ENCODE data around the gene TBC1D4. TPM values are rescaled to one million over a fixed set of nuclear protein-coding genes. Genes with fewer than 3 reads are reported as not detected.
A peak's percentile ranks its signal among the peaks of the same experiment; 100 is the strongest.

The TBC1D4 gene
- total RNA-seq, 1 experiment from 2014 or later = 177 TPM

GRCh38 chr13:75385708-75386083, 96.3 kb downstream of the TBC1D4 start:
- no TSS peak for BruUV-seq (replicated peaks)
- Mint-ChIP-seq H3K4me1 (ENCODE audit: low read depth, unreplicated experiment) (peaks cover 41% of the 10 kb centered on the region), H3K27me3 (ENCODE audit: insufficient read depth, unreplicated experiment) (no peaks in the 10 kb centered on the region), H3K4me3 (ENCODE audit: unreplicated experiment) (peak overlapping the region; percentile 67), H3K27ac (ENCODE audit: unreplicated experiment) (peak overlapping the region; percentile 93), H3K36me3 (ENCODE audit: insufficient read depth, unreplicated experiment) (peaks cover 54% of the 10 kb centered on the region), H3K9me3 (ENCODE audit: unreplicated experiment) (no peaks in the 10 kb centered on the region)
- peaks cover 77% of the 10 kb centered on the region for H3K4me1 ChIP-seq
- peak overlapping the region; percentile 6; the same call in 1 of the 2 replicates for H3K4me3 ChIP-seq (ENCODE audit: low read depth, low read length)
- TF ChIP-seq CTCF (IDR thresholded peaks at IDR 0.05; ENCODE audit: insufficient read depth in 1 of 2, low read depth in 1 of 2, low read length in 1 of 2, severe bottlenecking in 1 of 2, unreplicated experiment in 1 of 2) = no peak
- POLR2A ChIA-PET = no interaction called here
- CTCF ChIA-PET = interaction anchor here (0.6 to 1.0 kb wide), 4 partner anchors 13 to 1241 kb away, joined by 3 read pairs; partner anchors contain the start of gene TBC1D4
- H3K36me3 ChIP-seq (ENCODE audit: control insufficient read depth, insufficient read depth, low read length) = no peaks in the 10 kb centered on the region
- H3K9me3 ChIP-seq = no peaks in the 10 kb centered on the region
- peak in 1 of 2 experiments; percentile 54 for DNase-seq
- intact Hi-C loops (cut with micrococcal nuclease; ENCODE audit: unreplicated experiment) = loop anchor here (1.0 to 2.0 kb wide), 4 partner anchors 23 to 97 kb away; partner anchors contain the start of gene TBC1D4
- no peaks in the 10 kb centered on the region for H3K27me3 ChIP-seq (replicated peaks; ENCODE audit: control insufficient read depth, insufficient read depth, low read length)

- Mint-ChIP-seq H3K36me3 (ENCODE audit: insufficient read depth, unreplicated experiment) (peaks cover 55% of the 10 kb centered on the region), H3K9me3 (ENCODE audit: unreplicated experiment) (no peaks in the 10 kb centered on the region), H3K4me1 (ENCODE audit: low read depth, unreplicated experiment) (peaks cover 44% of the 10 kb centered on the region), H3K4me3 (ENCODE audit: unreplicated experiment) (peak overlapping the region; percentile 67), H3K27me3 (ENCODE audit: insufficient read depth, unreplicated experiment) (no peaks in the 10 kb centered on the region), H3K27ac (ENCODE audit: unreplicated experiment) (peak overlapping the region; percentile 93)
- Histone ChIP-seq H3K27me3 (replicated peaks; ENCODE audit: control insufficient read depth, insufficient read depth, low read length) (no peaks in the 10 kb centered on the region), H3K36me3 (ENCODE audit: control insufficient read depth, insufficient read depth, low read length) (no peaks in the 10 kb centered on the region), H3K4me1 (peaks cover 76% of the 10 kb centered on the region), H3K4me3 (ENCODE audit: low read depth, low read length) (peak overlapping the region; percentile 6), H3K9me3 (no peaks in the 10 kb centered on the region)
- DNase-seq = peak; percentile 70 to 77
- POLR2A ChIA-PET = interaction anchor here (0.7 kb wide), 1 partner anchor 145 kb away, joined by 3 read pairs; no protein-coding TSS in a partner anchor
- no peak for TF ChIP-seq CTCF (IDR thresholded peaks at IDR 0.05; ENCODE audit: insufficient read depth in 1 of 2, low read depth in 1 of 2, low read length in 1 of 2, severe bottlenecking in 1 of 2, unreplicated experiment in 1 of 2)
- BruUV-seq (replicated peaks) = TSS peak; percentile 82
- CTCF ChIA-PET = interaction anchor here (0.6 to 1.0 kb wide), 6 partner anchors 9 to 1240 kb away, joined by 3 to 4 read pairs (median 3); partner anchors contain the start of gene TBC1D4
- intact Hi-C loops (cut with micrococcal nuclease; ENCODE audit: unreplicated experiment) = loop anchor here (1.0 to 2.0 kb wide), 4 partner anchors 22 to 98 kb away; partner anchors contain the start of gene TBC1D4
These were observed 96.9 kb downstream of the TBC1D4 start for GRCh38 chr13:75384879-75385707.

GRCh38 chr13:75383064-75383715, 98.8 kb downstream of the TBC1D4 start:
- intact Hi-C loops (cut with micrococcal nuclease; ENCODE audit: unreplicated experiment) = no loop called here
- Mint-ChIP-seq H3K9me3 (ENCODE audit: unreplicated experiment) (no peaks in the 10 kb centered on the region), H3K36me3 (ENCODE audit: insufficient read depth, unreplicated experiment) (peaks cover 47% of the 10 kb centered on the region), H3K27ac (ENCODE audit: unreplicated experiment) (peak overlapping the region; percentile 63), H3K27me3 (ENCODE audit: insufficient read depth, unreplicated experiment) (no peaks in the 10 kb centered on the region), H3K4me1 (ENCODE audit: low read depth, unreplicated experiment) (peaks cover 43% of the 10 kb centered on the region), H3K4me3 (ENCODE audit: unreplicated experiment) (no peak overlapping the region)
- TF ChIP-seq CTCF (IDR thresholded peaks at IDR 0.05; ENCODE audit: insufficient read depth in 1 of 2, low read depth in 1 of 2, low read length in 1 of 2, severe bottlenecking in 1 of 2, unreplicated experiment in 1 of 2) = no peak
- no peak for DNase-seq
- POLR2A ChIA-PET = no interaction called here
- Histone ChIP-seq H3K9me3 (no peaks in the 10 kb centered on the region), H3K27me3 (replicated peaks; ENCODE audit: control insufficient read depth, insufficient read depth, low read length) (no peaks in the 10 kb centered on the region), H3K36me3 (ENCODE audit: control insufficient read depth, insufficient read depth, low read length) (no peaks in the 10 kb centered on the region), H3K4me1 (peaks cover 80% of the 10 kb centered on the region), H3K4me3 (ENCODE audit: low read depth, low read length) (no peak overlapping the region)
- BruUV-seq (replicated peaks) = no TSS peak
- CTCF ChIA-PET = no interaction called here
